Activated T-cell treated with anti-CD3 and anti-CD28 coated beads, Interleukin-2, amount 50 U/mL, for 4 hours (primary cell): ENCODE measurements around the gene HSPB6. TPM values are rescaled to one million over a fixed set of nuclear protein-coding genes. Genes with fewer than 3 reads are reported as not detected.
"Not testable (repeated sequence)": the region's sequence is repeated elsewhere in the genome, so short reads cannot be mapped to it uniquely, and the experiment has no call there.

Experiments
- ATAC-seq, 2 donors: fragments of 200-7000 bp; cut with Tn5 transposase; one replicate each; pipeline ENCODE4 v1.10.0; 2021
- DNase-seq: peaks from one replicate; pipeline ENCODE4 v3.0.0-alpha.2; 2020
- H3K27me3 Mint-ChIP-seq: one replicate; pipeline ENCODE4 v1.8.0; 2021; ENCODE audit warnings: low read depth, mixed read lengths
- H3K36me3 Mint-ChIP-seq: one replicate; pipeline ENCODE4 v1.8.0; 2022; ENCODE audit warnings: mixed read lengths; ENCODE audit not compliant: insufficient read depth
- H3K4me1 Mint-ChIP-seq: one replicate; pipeline ENCODE4 v1.8.0; 2021; ENCODE audit warnings: low read depth, mixed read lengths
- H3K4me3 Mint-ChIP-seq: one replicate; pipeline ENCODE4 v1.8.0; 2021; ENCODE audit warnings: mild to moderate bottlenecking, moderate library complexity, mixed read lengths
- H3K9me3 Mint-ChIP-seq: one replicate; pipeline ENCODE4 v1.8.0; 2021; ENCODE audit warnings: mixed read lengths
- total RNA-seq, 3 donors: library from RNA; stranded (reverse); gene quantifications; one replicate each; pipeline ENCODE4 v1.2.1, GENCODE V29; 2021

HSPB6 gene
- total RNA-seq, 3 donors from 2014 or later, result 0.22 to 0.46 (median 0.37) TPM

GRCh38 chr19:35779033-35779432 lies 22.2 kb upstream of the HSPB6 start:
- no peak for ATAC-seq
- Mint-ChIP-seq H3K9me3 (no peaks in the 10 kb centered on the region), H3K4me3 (no peak overlapping the region), H3K27me3 (no peaks in the 10 kb centered on the region), H3K4me1 (peaks cover 19% of the 10 kb centered on the region), H3K36me3 (peaks cover 11% of the 10 kb centered on the region)
- no peak for DNase-seq

GRCh38 chr19:35777961-35778360 lies 21.1 kb upstream of the HSPB6 start:
- no peaks in the 10 kb centered on the region for H3K27me3 Mint-ChIP-seq
- peaks cover 7% of the 10 kb centered on the region for H3K36me3 Mint-ChIP-seq
- ATAC-seq, result no peak
- H3K4me1 Mint-ChIP-seq, result peaks cover 19% of the 10 kb centered on the region
- no peak for DNase-seq
- H3K9me3 Mint-ChIP-seq, result no peaks in the 10 kb centered on the region
- no peak overlapping the region for H3K4me3 Mint-ChIP-seq

GRCh38 chr19:35777086-35777841 lies 20.4 kb upstream of the HSPB6 start:
- peak overlapping the region; percentile 59 for H3K4me3 Mint-ChIP-seq
- peaks cover 4% of the 10 kb centered on the region for H3K36me3 Mint-ChIP-seq
- H3K27me3 Mint-ChIP-seq, result no peaks in the 10 kb centered on the region
- DNase-seq (no peak), ATAC-seq (no peak)
- H3K4me1 Mint-ChIP-seq, result peaks cover 19% of the 10 kb centered on the region
- H3K9me3 Mint-ChIP-seq, result no peaks in the 10 kb centered on the region

GRCh38 chr19:35776102-35776788 lies 19.4 kb upstream of the HSPB6 start:
- no peaks in the 10 kb centered on the region for H3K9me3 Mint-ChIP-seq
- DNase-seq (no peak), ATAC-seq (no peak)
- H3K4me1 Mint-ChIP-seq, result peaks cover 19% of the 10 kb centered on the region
- H3K4me3 Mint-ChIP-seq, result peak overlapping the region; percentile 59
- H3K36me3 Mint-ChIP-seq, result no peaks in the 10 kb centered on the region
- H3K27me3 Mint-ChIP-seq, result no peaks in the 10 kb centered on the region

GRCh38 chr19:35775298-35776101 lies 18.7 kb upstream of the HSPB6 start, which contains the start of gene ARHGAP33:
Gene ARHGAP33, plus strand, starts transcription at chr19:35775564. Its CDS starts 95 bp downstream, at chr19:35775659.
- Mint-ChIP-seq H3K4me1 (peaks cover 19% of the 10 kb centered on the region), H3K36me3 (no peaks in the 10 kb centered on the region), H3K27me3 (no peaks in the 10 kb centered on the region), H3K9me3 (no peaks in the 10 kb centered on the region), H3K4me3 (peak within 1 kb of the TSS; percentile 71)
- peak; percentile 99 for DNase-seq
- ATAC-seq, result peak; percentile 98 to 99

- ATAC-seq, result no peak
- H3K9me3 Mint-ChIP-seq, result no peaks in the 10 kb centered on the region
- no peaks in the 10 kb centered on the region for H3K36me3 Mint-ChIP-seq
- H3K4me1 Mint-ChIP-seq, result peaks cover 19% of the 10 kb centered on the region
- no peak for DNase-seq
- peak overlapping the region; percentile 71 for H3K4me3 Mint-ChIP-seq
- no peaks in the 10 kb centered on the region for H3K27me3 Mint-ChIP-seq
Measured at GRCh38 chr19:35775046-35775297, 18.1 kb upstream of the HSPB6 start.

- H3K27me3 Mint-ChIP-seq, result no peaks in the 10 kb centered on the region
- H3K4me3 Mint-ChIP-seq, result peak overlapping the region; percentile 71
- DNase-seq (no peak), ATAC-seq (no peak)
- peaks cover 19% of the 10 kb centered on the region for H3K4me1 Mint-ChIP-seq
- H3K36me3 Mint-ChIP-seq, result no peaks in the 10 kb centered on the region
- H3K9me3 Mint-ChIP-seq, result no peaks in the 10 kb centered on the region
Measured at GRCh38 chr19:35774274-35775045, 17.6 kb upstream of the HSPB6 start.

- DNase-seq, result no peak
- no peaks in the 10 kb centered on the region for H3K9me3 Mint-ChIP-seq
- H3K36me3 Mint-ChIP-seq, result peaks cover 4% of the 10 kb centered on the region
Measured at GRCh38 chr19:35773020-35773806, 16.4 kb upstream of the HSPB6 start.

GRCh38 chr19:35772362-35772761 lies 15.5 kb upstream of the HSPB6 start:
- not testable (repeated sequence) for DNase-seq, H3K9me3 Mint-ChIP-seq, H3K36me3 Mint-ChIP-seq, ATAC-seq, H3K27me3 Mint-ChIP-seq, H3K4me3 Mint-ChIP-seq
- H3K4me1 Mint-ChIP-seq, result peaks cover 19% of the 10 kb centered on the region

More at GRCh38 chr19:35773020-35773806, 16.4 kb upstream of the HSPB6 start:
- no peak for ATAC-seq
- Mint-ChIP-seq H3K4me3 (no peak overlapping the region), H3K4me1 (peaks cover 19% of the 10 kb centered on the region), H3K27me3 (no peaks in the 10 kb centered on the region)

GRCh38 chr19:35768082-35768421 lies 11.2 kb upstream of the HSPB6 start:
- ATAC-seq (no peak), DNase-seq (no peak)
- peaks cover 9% of the 10 kb centered on the region for H3K36me3 Mint-ChIP-seq
- no peak overlapping the region for H3K4me3 Mint-ChIP-seq
- no peaks in the 10 kb centered on the region for H3K27me3 Mint-ChIP-seq
- no peaks in the 10 kb centered on the region for H3K4me1 Mint-ChIP-seq
- H3K9me3 Mint-ChIP-seq, result no peaks in the 10 kb centered on the region

GRCh38 chr19:35767288-35768081 lies 10.7 kb upstream of the HSPB6 start:
- Mint-ChIP-seq H3K27me3 (no peaks in the 10 kb centered on the region), H3K4me1 (no peaks in the 10 kb centered on the region), H3K36me3 (peaks cover 9% of the 10 kb centered on the region), H3K4me3 (no peak overlapping the region), H3K9me3 (no peaks in the 10 kb centered on the region)
- DNase-seq, result no peak
- ATAC-seq, result peak in 1 of 2 donors; percentile 23

GRCh38 chr19:35766571-35767104 lies 9.8 kb upstream of the HSPB6 start:
- Mint-ChIP-seq H3K4me1 (no peaks in the 10 kb centered on the region), H3K36me3 (peaks cover 14% of the 10 kb centered on the region), H3K9me3 (no peaks in the 10 kb centered on the region), H3K27me3 (no peaks in the 10 kb centered on the region), H3K4me3 (no peak overlapping the region)
- DNase-seq (no peak), ATAC-seq (no peak)
